BLaER1 (cell line): ENCODE measurements around the gene HIVEP3.
A peak's percentile ranks its signal among the peaks of the same experiment; 100 is the strongest.

Source experiments
- H3K27ac ChIP-seq: shearing (Covaris generic); formaldehyde crosslinking; 2 replicates; pipeline ENCODE4 v1.8.1; 2022
- H3K27me3 ChIP-seq: shearing (Covaris generic); formaldehyde crosslinking; 2 replicates; pipeline ENCODE4 v1.8.1; 2022
- H3K36me3 ChIP-seq: shearing (Covaris generic); formaldehyde crosslinking; 2 replicates; pipeline ENCODE4 v1.8.1; 2022
- H3K4me1 ChIP-seq: shearing (Covaris generic); formaldehyde crosslinking; 2 replicates; pipeline ENCODE4 v1.8.1; 2022
- H3K4me2 ChIP-seq: shearing (Covaris generic); formaldehyde crosslinking; 2 replicates; pipeline ENCODE4 v1.8.1; 2022
- H3K4me3 ChIP-seq: shearing (Covaris generic); formaldehyde crosslinking; 2 replicates; pipeline ENCODE4 v1.8.1; 2022
- H3K9ac ChIP-seq: shearing (Covaris generic); formaldehyde crosslinking; 2 replicates; pipeline ENCODE4 v1.8.1; 2022
- H3K9me3 ChIP-seq: shearing (Covaris generic); formaldehyde crosslinking; 2 replicates; pipeline ENCODE4 v1.8.1; 2022
- H4K20me1 ChIP-seq: shearing (Covaris generic); formaldehyde crosslinking; 2 replicates; pipeline ENCODE4 v1.8.1; 2022
- Cebpa-rat ChIP-seq: shearing (Covaris generic); IDR thresholded peaks from 2 replicates; pipeline ENCODE4 v1.8.1; 2022

The HIVEP3 gene

DNA sequence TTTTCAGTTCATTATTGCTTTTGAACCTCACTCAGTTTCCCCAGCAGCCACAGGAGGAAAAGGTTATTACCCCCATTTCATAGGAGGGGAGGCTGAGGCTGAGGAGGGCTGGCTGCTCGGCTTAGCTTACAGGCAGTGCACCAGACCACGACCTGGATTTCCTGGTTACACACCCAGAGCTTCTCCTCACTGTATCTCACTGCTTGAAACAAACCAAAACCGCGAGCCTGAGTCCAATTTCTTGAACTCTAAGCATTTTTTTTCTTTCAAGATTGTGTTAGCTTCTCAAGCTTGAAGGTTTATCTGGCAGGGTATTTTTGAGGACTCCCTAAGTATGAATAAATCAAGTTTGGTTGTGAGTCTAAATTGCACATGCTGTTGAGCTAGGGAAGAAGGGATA lies 245.3 kb downstream of the HIVEP3 start:
- TF ChIP-seq Cebpa-rat: no peak
- no peaks in the 10 kb centered on the region for H4K20me1 ChIP-seq
- H3K9me3 ChIP-seq: no peaks in the 10 kb centered on the region
- H3K27me3 ChIP-seq: no peaks in the 10 kb centered on the region
- no peaks in the 10 kb centered on the region for H3K36me3 ChIP-seq
- peak overlapping the region; percentile 59 for H3K9ac ChIP-seq
- H3K4me1 ChIP-seq: peaks cover 98% of the 10 kb centered on the region
- peak overlapping the region; percentile 56 for H3K4me3 ChIP-seq
- H3K4me2 ChIP-seq: peak overlapping the region; percentile 91
- H3K27ac ChIP-seq: peak overlapping the region; percentile 86

DNA sequence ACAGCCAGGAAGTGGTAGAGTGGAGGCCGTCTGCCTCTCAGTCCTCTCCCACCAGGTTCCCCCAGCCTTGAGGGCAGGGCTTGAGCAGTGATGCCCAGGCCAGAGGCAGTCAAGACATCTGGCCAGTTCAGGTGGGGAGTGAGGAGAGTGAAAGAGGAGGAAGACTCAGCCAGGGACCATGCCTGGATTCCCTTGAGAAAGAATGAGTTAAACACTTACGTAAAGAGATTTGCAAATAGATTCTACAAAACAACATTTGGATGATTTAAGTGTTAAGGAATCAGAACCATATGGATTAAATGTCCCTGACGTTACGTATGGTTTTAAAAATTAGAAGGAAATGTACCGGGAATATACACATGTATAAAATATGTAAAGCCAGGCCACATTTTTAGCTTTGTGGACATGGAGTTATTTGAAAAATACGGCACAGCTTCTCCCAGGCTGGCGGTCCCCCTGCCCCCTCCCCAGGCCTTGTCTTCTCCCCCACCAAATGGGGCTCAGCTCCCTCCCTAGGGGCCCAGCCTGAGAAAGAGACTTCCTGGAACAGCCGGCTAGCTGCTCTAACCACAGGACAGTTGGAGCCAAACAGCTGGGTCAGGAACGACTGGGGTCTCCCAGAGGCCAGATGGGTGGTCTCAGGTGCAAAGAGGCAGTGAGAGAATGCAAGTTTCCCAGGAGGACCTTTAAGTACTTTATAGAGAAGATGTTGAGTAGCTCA lies 245.9 kb downstream of the HIVEP3 start:
- peak overlapping the region; percentile 91 for H3K4me2 ChIP-seq
- H3K9ac ChIP-seq: peak overlapping the region; percentile 59
- peak overlapping the region; percentile 56 for H3K4me3 ChIP-seq

DNA sequence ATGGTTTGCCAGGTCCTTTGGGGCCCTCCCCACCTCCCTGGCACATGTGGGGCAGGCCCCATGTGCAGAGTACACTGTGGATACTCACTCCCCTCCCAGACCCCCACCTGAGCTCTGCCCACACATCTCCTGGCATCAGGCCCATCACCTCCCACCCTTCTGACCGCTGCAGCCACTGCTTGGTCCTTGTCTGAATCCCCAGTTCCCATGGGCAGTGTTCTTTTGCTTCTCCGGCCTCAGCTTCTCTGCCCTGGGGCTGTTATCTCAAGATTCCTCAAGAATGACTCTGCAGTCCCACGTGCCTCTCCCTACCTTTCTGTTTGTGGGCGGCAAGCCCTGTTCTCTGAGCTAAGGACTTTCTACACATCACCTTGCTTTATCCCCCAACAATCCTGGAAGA lies 246.5 kb downstream of the HIVEP3 start:
- Histone ChIP-seq H3K4me2 (peak overlapping the region; percentile 91), H3K4me1 (peaks cover 98% of the 10 kb centered on the region)
- no peak for TF ChIP-seq Cebpa-rat

More for the DNA sequence above, 245.9 kb downstream of the HIVEP3 start:
- Histone ChIP-seq H3K9me3 (no peaks in the 10 kb centered on the region), H3K27me3 (no peaks in the 10 kb centered on the region), H4K20me1 (no peaks in the 10 kb centered on the region), H3K36me3 (no peaks in the 10 kb centered on the region), H3K27ac (peak overlapping the region; percentile 86), H3K4me1 (peaks cover 98% of the 10 kb centered on the region)
- TF ChIP-seq Cebpa-rat: no peak

DNA sequence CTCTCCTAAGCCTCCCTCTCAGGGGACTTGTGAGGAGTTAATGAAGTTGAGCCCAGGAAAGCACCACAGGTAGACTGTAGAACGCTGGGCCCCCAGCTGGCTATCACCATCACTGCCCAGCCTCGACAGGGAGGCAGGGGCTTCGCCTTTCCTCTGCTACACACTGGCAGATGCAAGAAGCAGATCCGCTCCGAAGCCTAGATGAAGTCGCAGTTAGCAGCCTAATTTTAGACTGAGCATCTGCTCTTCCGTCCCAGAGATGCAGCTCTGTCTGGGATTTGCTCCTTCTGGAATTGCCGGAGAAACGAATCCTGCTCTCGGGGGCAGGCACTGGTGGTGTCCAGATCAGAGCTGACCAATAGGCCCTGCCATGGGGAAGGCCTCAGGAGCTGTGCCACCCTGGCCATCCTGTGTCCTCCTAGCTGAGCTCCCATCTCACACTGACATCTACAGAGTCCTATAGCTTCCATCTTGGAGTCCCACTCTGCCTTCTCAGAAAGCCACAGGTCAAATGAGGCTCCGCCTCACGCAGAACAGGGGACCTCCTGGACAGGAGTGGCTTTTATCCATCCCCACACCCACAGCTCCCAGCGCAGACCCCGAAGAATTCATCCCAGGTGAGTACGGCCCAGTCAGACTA lies 247.5 kb downstream of the HIVEP3 start:
- Histone ChIP-seq H3K9me3 (no peaks in the 10 kb centered on the region), H3K27me3 (no peaks in the 10 kb centered on the region), H3K4me3 (no peak overlapping the region), H3K27ac (peak overlapping the region; percentile 86), H3K36me3 (no peaks in the 10 kb centered on the region), H3K4me2 (peak overlapping the region; percentile 91), H3K4me1 (peaks cover 98% of the 10 kb centered on the region), H3K9ac (peak overlapping the region; percentile 59), H4K20me1 (no peaks in the 10 kb centered on the region)
- TF ChIP-seq Cebpa-rat: no peak

More for the DNA sequence above, 246.5 kb downstream of the HIVEP3 start:
- H3K4me3 ChIP-seq: 0 out of 2 replicates have a peak overlapping the region, but pooled peaks have one; percentile 56
- no peaks in the 10 kb centered on the region for H3K36me3 ChIP-seq
- no peaks in the 10 kb centered on the region for H4K20me1 ChIP-seq
- H3K9me3 ChIP-seq: no peaks in the 10 kb centered on the region
- H3K9ac ChIP-seq: peak overlapping the region; percentile 59
- H3K27me3 ChIP-seq: no peaks in the 10 kb centered on the region
- H3K27ac ChIP-seq: peak overlapping the region; percentile 86

DNA sequence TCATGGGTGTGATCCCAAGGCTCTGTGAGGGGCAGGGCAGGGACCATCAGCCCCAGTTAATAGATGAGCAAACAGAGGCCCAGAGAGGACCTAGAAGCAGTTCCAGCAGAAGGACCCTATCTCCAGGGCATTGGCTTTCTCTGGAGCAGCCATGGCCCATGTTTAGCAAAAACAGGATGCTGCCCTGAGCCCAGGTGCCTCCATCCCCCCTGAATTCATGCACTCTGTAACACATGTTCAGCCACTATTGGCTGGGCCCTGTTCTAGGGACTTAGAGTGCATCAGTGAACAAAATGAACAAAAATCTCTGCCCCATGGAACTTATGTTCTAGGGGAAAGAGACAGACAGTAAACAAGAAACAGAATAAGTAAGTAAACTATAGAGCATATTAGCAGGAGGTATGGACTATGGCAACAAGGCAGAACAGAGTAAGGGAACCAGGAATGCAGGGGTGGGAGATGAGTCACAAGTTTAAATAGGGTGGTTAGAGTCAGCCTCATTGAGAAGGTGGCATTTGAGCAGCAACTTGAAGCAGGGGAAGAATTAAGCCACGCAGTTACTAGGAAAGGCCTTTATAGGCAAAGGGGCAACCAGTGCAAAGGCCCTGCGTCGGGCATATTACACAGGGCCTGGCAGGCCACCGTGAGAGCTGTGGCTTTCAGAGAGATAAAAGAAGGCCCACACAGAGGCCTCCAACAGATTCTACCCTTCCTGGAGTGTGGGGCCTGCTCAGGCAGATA lies 248.3 kb downstream of the HIVEP3 start:
- Histone ChIP-seq H3K4me2 (peak overlapping the region; percentile 91), H3K9me3 (no peaks in the 10 kb centered on the region), H3K27me3 (no peaks in the 10 kb centered on the region), H4K20me1 (no peaks in the 10 kb centered on the region), H3K4me1 (peaks cover 98% of the 10 kb centered on the region), H3K9ac (no peak overlapping the region; the same call in 1 of the 2 replicates), H3K4me3 (no peak overlapping the region), H3K36me3 (no peaks in the 10 kb centered on the region), H3K27ac (peak overlapping the region; percentile 86)
- no peak for TF ChIP-seq Cebpa-rat

DNA sequence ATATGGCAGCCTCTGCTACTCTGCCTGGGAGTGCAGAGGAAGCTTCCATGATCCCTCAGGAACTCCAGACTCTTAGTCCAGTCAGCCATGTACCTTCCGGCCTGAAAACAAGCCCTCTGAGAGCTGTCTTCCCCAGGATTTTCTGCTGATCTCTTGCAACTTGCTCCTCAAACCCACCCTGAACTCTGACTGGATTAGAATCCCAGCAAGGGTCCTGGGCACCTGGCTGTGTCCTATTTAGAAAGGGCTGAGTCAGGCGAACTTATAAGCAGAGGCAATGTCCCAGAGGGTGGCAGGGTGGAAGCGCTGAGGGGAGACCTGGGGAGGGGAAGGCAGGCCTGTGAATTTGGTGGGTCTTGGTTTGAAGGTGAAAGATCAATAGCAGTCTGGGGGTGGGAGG lies 249.8 kb downstream of the HIVEP3 start:
- H3K4me2 ChIP-seq: peak overlapping the region; percentile 91
- H3K4me1 ChIP-seq: peaks cover 98% of the 10 kb centered on the region
- H4K20me1 ChIP-seq: no peaks in the 10 kb centered on the region
- H3K9ac ChIP-seq: no peak overlapping the region
- H3K9me3 ChIP-seq: no peaks in the 10 kb centered on the region
- no peaks in the 10 kb centered on the region for H3K27me3 ChIP-seq
- H3K4me3 ChIP-seq: no peak overlapping the region
- H3K36me3 ChIP-seq: no peaks in the 10 kb centered on the region
- H3K27ac ChIP-seq: peak overlapping the region; percentile 86; the same call in 1 of the 2 replicates
- no peak for TF ChIP-seq Cebpa-rat

DNA sequence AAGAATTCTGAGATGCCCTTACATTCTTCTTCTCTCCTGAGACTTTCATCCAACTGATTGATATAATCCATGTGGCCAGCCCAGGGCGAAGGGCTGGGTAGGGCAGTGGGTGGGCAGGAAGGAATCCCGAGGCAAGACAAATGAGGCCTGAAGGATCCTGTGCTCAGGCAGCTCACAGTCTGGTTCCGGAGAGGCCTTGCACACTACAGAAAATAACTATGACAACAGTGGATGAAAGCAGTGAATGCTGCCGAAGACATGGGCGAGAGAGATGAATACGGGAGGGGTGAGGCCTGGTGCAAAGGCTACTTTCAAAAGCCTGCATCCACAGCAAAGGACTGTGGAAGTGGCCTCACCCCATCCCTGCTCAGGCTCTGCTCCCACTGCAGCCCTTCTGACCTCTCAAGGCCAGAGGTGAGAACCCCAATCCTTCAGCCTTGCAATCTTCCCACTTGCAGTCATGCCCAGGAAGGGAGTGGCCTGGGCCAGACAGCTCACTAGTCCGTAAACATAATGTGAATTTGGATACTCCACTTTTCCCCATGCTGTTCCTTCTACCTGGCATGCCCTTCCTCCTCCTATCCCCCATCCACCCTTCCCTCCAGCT lies 250.6 kb downstream of the HIVEP3 start:
- Histone ChIP-seq H3K27me3 (no peaks in the 10 kb centered on the region), H4K20me1 (no peaks in the 10 kb centered on the region), H3K4me1 (peaks cover 98% of the 10 kb centered on the region), H3K4me3 (no peak overlapping the region), H3K9ac (no peak overlapping the region), H3K27ac (peak overlapping the region; percentile 32; the same call in 1 of the 2 replicates), H3K36me3 (no peaks in the 10 kb centered on the region), H3K9me3 (no peaks in the 10 kb centered on the region), H3K4me2 (peak overlapping the region; percentile 58; the same call in 1 of the 2 replicates)
- TF ChIP-seq Cebpa-rat: no peak

DNA sequence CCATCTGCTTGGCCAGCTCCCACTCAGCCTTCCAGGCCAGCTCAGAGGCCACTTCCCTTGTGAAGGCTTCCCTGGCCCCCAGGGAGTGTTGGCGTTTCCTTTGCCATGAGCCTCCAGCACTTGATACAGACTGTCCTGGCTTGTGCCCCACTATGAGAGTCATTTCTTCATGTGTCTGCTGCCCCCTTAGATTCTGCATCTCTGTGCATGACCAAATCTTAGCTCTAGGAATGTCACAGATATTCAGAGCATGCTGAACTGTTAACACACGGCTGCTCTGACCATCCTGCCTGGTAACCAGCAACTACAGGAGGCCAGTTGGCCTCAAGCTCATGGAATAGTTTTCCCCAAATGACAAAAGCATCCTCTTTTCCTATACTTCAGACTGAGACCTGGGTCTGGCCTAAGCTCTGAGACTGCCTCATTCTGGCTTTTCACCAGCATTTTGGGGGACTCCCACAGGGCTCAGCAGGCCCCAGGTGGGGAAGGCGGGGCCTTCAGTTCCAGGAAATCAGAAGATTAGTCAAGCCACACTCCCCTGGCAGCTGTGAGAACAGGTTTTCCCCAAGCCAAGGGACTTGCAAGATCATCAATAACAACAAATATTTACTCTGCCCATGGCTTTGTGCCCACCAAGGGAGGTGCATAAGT lies 251.6 kb downstream of the HIVEP3 start:
- peaks cover 94% of the 10 kb centered on the region for H3K4me1 ChIP-seq
- TF ChIP-seq Cebpa-rat: no peak
- no peak overlapping the region for H3K4me3 ChIP-seq
- peak overlapping the region; percentile 1; the same call in 1 of the 2 replicates for H3K27ac ChIP-seq
- H3K9me3 ChIP-seq: no peaks in the 10 kb centered on the region
- H3K4me2 ChIP-seq: peak overlapping the region; percentile 58
- H3K9ac ChIP-seq: peak overlapping the region; percentile 53; the same call in 1 of the 2 replicates
- H3K36me3 ChIP-seq: no peaks in the 10 kb centered on the region
- H3K27me3 ChIP-seq: no peaks in the 10 kb centered on the region
- H4K20me1 ChIP-seq: no peaks in the 10 kb centered on the region
